Measurements from ENCODE around the gene EPS8L3.
A peak's percentile ranks its signal among the peaks of the same experiment; 100 is the strongest.
"Not testable (repeated sequence)": the region's sequence is repeated elsewhere in the genome, so short reads cannot be mapped to it uniquely, and the experiment has no call there.

The EPS8L3 gene

GRCh38 chr1:109732390-109732881 lies 31.3 kb downstream of the EPS8L3 start:
- DNase-seq = no peak

DNA sequence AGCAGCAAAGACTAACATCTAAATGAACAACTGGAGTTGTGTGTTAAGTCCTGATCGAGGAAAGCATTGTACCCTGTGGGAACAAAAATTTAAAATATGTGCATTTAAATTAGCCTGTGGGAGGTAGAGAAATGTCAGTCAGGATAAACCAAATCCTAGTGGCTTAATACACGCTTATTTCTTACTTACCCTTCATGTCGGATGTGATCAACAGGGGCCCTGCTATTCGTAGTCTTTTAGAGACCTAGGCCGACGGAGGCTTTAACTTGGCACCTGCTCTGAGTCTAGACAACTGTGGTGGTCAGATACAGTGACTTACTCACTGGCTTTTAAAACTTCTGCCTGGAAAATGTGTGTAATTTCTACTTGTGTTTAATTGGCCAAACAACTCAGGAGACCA lies 33.1 kb downstream of the EPS8L3 start:
- no peak for DNase-seq

DNA sequence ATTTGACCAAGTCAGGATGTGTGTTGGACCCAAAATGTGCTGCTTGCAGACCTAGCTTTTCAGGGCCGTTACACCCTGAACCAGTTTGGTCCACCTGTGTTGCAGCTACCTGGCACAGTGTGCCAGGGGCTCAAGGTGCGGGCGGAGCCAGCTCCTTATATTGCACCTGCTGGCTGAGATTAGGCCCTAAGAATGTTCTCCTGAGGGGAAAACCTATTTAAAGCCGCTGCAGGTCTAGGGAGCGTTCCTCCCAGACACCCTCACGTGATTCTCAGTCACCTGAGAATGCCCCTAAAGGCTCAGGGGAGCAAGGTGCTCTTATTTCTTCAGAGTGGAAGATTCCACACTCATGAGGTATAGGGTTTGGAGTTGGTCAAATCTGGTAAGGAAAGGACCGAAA lies 34.9 kb downstream of the EPS8L3 start:
- DNase-seq = no peak

GRCh38 chr1:109726728-109727373 lies 36.9 kb downstream of the EPS8L3 start:
- no peak for DNase-seq

DNA sequence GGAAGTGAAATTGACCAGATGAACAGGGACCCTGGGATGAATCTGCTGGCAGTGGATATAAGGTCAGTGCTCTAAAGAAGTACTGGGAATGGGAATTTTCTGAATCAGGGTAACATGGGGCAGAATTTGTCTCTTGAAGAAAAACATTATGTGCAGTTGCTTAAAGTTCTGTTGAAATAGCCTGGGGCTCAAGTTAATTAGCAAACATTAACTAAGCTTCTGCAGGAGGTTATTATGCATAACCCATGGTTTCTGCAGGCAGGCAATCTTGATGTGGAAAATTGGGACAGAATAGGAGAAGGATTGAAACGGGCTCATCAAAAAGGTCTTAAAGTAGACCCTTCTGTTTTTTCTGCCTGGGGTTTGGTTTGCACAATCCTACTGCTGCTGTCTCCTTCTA lies 37.7 kb downstream of the EPS8L3 start:
- DNase-seq = no peak

DNA sequence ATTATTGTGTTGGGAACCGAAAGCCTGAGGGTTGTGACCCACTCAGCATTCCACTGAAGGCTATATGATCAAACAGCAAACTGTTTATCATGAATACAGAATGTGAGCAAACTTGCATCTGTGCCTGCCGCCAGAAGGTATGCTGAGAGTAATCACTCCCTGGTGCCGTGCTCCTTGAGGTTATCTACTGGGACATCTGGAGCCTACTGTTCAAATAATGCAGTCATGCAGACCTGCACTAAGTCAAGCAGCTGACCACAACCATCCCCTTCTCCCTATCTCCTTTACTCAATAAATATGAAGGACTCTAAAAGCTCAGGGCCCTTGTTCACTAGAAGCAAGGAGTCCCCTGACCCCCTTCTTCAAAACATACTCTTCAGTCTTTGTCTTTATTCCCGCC lies 38.2 kb downstream of the EPS8L3 start:
- no peak for DNase-seq

- no peak for DNase-seq
Observed at GRCh38 chr1:109724933-109725332, 38.8 kb downstream of the EPS8L3 start.

- no peak for DNase-seq
Observed at GRCh38 chr1:109722908-109723691, 40.6 kb downstream of the EPS8L3 start.

GRCh38 chr1:109721971-109722370 lies 41.8 kb downstream of the EPS8L3 start:
- no peak for DNase-seq

DNA sequence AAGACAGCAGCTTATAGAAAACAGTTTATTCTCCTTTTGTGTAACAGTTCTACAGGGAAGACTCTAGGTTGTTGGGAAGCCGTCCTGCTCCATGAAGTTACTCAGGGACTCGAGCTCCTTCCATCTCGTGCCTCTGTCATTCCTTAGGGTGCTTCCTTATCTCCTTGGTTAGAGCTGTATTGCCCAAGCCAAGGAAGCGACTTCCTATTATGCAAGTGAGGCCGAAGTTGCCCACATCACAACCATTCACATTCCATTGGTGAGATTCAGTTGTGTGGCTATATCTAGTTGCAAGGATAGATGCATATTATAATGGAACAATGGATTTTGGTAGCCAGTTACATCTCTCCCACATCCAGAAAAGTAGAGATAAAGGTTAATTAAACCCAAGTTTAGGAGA lies 42.7 kb downstream of the EPS8L3 start:
- DNase-seq = peak; percentile 8 to 39

DNA sequence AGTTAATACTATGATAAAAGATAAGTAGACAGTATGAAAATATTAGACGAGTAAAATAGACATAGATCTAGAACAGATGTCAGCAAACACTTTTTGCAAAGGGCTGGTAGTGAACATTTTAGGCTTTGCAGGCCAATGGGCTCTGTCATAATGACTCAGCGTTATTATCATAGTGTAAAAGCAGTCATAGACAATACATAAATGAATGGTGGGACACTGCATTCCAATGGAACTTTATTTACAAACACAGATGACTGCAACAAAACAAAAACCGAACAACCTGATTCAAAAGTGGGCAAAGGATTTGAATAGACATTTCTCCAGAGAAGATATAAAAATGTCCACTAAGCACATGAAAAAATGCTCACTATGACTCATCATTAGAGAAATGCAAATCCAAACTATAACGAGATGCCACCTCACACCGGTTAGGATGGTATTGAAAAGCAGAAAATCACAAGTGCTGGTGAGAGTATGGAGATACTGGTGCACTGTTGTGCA lies 44.3 kb downstream of the EPS8L3 start:
- no peak for DNase-seq

DNA sequence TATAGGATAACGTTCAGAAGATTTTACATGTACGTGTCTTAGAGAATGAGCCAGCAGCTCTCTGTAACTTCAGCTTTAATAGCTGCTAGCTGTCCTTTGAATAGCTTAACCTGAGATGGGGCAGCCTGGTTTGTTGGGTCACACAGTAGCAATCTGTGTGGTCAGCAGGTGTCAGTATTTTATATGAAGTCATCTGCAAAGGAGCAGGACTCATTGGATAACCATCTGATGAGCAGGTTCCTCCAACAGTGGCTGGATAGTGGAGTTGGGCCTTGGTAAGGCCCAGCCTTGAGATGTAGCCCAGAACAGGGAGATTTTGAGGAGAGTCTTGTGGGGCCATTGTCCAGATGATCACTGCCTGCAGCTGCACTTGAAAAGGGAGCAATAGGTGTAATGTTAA lies 45.2 kb downstream of the EPS8L3 start:
- no peak for DNase-seq

- no peak for DNase-seq
Observed at GRCh38 chr1:109717729-109718128, 46.0 kb downstream of the EPS8L3 start.

DNA sequence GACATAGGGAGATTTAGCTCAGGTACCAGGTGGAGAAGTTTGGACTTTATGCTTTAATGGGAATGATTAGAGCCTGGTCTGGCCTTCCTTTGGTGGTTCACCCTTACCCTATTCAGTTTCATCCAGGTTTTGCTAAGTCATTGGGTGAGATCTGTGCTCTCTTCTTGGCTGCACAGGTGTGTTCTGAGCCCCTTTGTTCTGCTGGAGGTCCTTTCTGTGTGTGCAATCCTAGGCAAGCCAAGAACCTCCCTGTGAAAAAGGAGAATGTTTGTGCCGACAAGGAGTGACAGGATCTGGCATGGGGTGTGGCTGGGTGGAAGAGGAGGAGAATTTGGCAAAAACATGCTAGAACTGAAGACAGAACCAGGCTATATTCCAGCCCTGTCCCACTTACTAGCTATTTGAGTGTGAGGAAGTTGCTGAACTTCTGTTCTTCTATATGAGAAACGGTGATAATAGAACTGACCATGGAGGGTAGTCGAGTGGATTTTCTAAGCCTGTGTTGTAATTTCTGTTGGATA lies 47.1 kb downstream of the EPS8L3 start:
- no peak for DNase-seq

DNA sequence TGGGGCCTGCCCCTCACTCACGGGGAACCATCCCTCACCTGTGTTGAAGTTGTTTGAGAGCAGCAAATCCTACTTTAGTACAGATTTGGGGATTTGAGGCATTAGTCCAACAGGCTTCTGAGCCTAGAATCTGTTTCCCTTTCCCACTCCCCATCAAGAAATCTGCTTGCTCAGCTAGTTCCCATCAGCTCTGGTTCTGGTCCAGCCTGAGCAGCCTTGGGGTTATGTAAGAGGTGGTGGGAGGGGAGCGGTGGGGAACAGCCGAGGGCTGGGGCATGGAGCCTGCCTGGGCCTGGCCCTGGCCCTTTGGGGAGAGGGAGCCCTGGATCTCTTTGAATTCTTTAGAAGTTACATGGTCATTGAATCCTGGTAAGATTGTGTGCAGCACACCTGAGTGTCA lies 47.6 kb downstream of the EPS8L3 start:
- no peak for DNase-seq

DNA sequence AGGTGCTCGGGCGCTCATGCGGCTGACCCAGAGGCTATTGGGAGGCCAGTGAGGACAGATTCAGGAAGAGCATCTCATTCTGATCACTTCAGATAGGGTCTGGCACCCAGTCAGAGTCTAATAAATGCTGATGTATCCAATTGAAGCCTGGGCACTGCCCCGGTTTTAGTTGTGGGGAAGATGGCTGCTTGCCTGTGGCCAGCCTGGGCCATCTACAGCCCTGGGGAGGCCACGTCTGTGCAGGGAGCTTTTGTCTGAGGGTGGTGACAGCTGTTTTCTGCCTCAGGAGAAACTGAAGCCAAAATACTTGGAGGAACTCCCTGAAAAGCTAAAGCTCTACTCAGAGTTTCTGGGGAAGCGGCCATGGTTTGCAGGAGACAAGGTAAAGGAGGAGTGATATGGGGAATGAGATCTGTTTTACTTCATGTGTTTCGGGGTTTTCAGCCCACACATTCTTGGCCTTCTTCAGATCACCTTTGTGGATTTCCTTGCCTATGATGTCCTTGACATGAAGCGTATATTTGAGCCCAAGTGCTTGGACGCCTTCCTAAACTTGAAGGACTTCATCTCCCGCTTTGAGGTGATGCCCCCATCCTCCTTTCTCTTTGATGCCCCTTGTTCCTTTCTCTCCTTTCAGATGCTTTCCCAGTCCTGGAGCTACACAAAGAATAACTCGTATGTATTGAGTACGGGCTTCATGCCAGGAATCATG lies 48.9 kb downstream of the EPS8L3 start:
- DNase-seq = no peak

- no peak for DNase-seq
Observed at GRCh38 chr1:109713636-109714035, 50.1 kb downstream of the EPS8L3 start.

GRCh38 chr1:109712321-109712864 lies 51.3 kb downstream of the EPS8L3 start:
- no peak for DNase-seq

GRCh38 chr1:109711593-109712320 lies 52.0 kb downstream of the EPS8L3 start, which contains the start of gene GSTM5:
Gene GSTM5 (plus strand): TSS chr1:109712251. CDS start chr1:109712313, 62 bp downstream.
- DNase-seq = not testable (repeated sequence)

- not testable (repeated sequence) for DNase-seq
Observed at GRCh38 chr1:109709822-109710221, 53.9 kb downstream of the EPS8L3 start.

GRCh38 chr1:109708949-109709348 lies 54.8 kb downstream of the EPS8L3 start:
- not testable (repeated sequence) for DNase-seq

DNA sequence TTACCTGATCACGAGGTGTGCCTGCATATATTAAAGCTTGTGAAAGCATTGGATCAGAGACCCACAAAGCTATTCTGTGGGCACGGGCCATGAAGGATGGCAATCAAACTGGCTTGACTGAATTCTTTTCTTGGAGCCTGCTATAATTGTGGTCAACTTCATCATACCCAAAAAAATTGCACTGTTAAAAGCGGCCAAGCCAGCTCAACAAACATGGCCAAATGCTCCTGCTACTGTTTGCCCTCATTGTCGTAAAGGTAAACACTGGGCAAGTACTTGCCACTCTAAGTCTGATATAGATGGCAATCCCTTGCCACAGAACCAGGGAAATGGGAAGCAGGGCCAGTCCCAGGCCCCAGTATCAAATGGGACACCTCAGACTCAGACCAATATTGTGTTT lies 58.3 kb downstream of the EPS8L3 start:
- DNase-seq = no peak
